Measurements from ENCODE around the gene SNRPA. TPM values are rescaled to one million over a fixed set of nuclear protein-coding genes. Genes with fewer than 3 reads are reported as not detected.
"Not testable (repeated sequence)": the region's sequence is repeated elsewhere in the genome, so short reads cannot be mapped to it uniquely, and the experiment has no call there.

Gene SNRPA
- total and polyA plus RNA-seq, 2 donors from 2014 or later, result 48.7 to 52.6 TPM

DNA sequence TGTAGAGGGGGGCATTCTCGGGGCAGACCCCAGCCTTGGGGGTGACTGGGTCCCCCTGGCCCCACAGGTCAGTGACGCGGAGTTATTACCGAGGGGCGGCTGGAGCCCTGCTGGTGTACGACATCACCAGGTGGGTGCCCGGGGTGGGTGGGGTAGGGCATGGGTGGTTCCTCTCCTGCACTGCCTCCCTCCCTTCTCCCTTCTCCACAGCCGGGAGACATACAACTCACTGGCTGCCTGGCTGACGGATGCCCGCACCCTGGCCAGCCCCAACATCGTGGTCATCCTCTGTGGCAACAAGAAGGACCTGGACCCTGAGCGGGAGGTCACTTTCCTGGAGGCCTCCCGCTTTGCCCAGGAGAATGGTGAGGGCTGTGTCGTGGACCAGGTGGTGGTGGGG is 32.7 kb downstream of the SNRPA start:
- intact Hi-C loops (cut with DNase I), result no loop called here
- DNase-seq, result no peak
- no peak for FAIRE-seq
- no peaks in the 10 kb centered on the region for H3K27me3 ChIP-seq (ENCODE audit: control insufficient read depth, insufficient read depth, low read length)
- H3K4me1 ChIP-seq (ENCODE audit: control insufficient read depth in 2 of 3, insufficient read depth in 2 of 3, low read depth in 1 of 3, low read length in 3 of 3), result peaks cover 0 to 5% (median 3%) of the 10 kb centered on the region in 3 donors
- H3K27ac ChIP-seq (ENCODE audit: low read depth in 2 of 2, low read length in 2 of 2), result no peak overlapping the region
- no peaks in the 10 kb centered on the region for H3K9me3 ChIP-seq (ENCODE audit: control insufficient read depth in 2 of 3, insufficient read depth in 1 of 3, low read length in 3 of 3)
- no peak overlapping the region for H3K9ac ChIP-seq (ENCODE audit: low read length in 3 of 3)
- no peak overlapping the region for H3K4me3 ChIP-seq (ENCODE audit: low read length in 3 of 3)
- peaks cover 0 to 3% (median 0%) of the 10 kb centered on the region in 3 donors for H3K36me3 ChIP-seq (ENCODE audit: control insufficient read depth in 2 of 3, insufficient read depth in 3 of 3, low read length in 3 of 3)
- TF ChIP-seq, protein P1, sequence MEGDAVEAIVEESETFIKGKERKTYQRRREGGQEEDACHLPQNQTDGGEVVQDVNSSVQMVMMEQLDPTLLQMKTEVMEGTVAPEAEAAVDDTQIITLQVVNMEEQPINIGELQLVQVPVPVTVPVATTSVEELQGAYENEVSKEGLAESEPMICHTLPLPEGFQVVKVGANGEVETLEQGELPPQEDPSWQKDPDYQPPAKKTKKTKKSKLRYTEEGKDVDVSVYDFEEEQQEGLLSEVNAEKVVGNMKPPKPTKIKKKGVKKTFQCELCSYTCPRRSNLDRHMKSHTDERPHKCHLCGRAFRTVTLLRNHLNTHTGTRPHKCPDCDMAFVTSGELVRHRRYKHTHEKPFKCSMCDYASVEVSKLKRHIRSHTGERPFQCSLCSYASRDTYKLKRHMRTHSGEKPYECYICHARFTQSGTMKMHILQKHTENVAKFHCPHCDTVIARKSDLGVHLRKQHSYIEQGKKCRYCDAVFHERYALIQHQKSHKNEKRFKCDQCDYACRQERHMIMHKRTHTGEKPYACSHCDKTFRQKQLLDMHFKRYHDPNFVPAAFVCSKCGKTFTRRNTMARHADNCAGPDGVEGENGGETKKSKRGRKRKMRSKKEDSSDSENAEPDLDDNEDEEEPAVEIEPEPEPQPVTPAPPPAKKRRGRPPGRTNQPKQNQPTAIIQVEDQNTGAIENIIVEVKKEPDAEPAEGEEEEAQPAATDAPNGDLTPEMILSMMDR (IDR thresholded peaks at IDR 0.05; ENCODE audit: borderline replicate concordance, extremely low read depth, insufficient read depth), result no peak

DNA sequence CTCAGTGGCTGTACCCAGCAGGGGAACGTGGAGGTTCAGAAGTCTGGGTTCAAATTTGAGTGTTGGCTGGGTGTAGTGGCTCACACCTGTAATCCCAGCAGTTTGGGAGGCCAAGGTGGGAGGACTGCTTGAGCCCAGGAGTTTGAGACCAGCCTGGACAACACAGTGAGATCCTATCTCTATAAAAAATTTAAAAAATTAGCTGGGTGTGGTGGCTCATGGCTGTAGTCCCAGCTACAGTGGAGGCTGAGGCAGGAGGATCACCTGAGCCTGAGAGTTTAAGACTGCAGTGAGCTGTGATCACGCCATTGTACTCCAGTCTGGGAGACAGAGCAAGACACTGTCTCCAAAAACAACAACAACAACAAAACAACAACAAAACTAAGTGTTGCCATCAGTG is 33.1 kb downstream of the SNRPA start:
- DNase-seq; intact Hi-C loops (cut with DNase I); FAIRE-seq; H3K9ac ChIP-seq (ENCODE audit: low read length in 3 of 3); H3K9me3 ChIP-seq (ENCODE audit: control insufficient read depth in 2 of 3, insufficient read depth in 1 of 3, low read length in 3 of 3); H3K27ac ChIP-seq (ENCODE audit: low read depth in 2 of 2, low read length in 2 of 2); H3K4me1 ChIP-seq (ENCODE audit: control insufficient read depth in 2 of 3, insufficient read depth in 2 of 3, low read depth in 1 of 3, low read length in 3 of 3); H3K36me3 ChIP-seq (ENCODE audit: control insufficient read depth in 2 of 3, insufficient read depth in 3 of 3, low read length in 3 of 3); H3K27me3 ChIP-seq (ENCODE audit: control insufficient read depth, insufficient read depth, low read length); H3K4me3 ChIP-seq (ENCODE audit: low read length in 3 of 3): not testable (repeated sequence)

DNA sequence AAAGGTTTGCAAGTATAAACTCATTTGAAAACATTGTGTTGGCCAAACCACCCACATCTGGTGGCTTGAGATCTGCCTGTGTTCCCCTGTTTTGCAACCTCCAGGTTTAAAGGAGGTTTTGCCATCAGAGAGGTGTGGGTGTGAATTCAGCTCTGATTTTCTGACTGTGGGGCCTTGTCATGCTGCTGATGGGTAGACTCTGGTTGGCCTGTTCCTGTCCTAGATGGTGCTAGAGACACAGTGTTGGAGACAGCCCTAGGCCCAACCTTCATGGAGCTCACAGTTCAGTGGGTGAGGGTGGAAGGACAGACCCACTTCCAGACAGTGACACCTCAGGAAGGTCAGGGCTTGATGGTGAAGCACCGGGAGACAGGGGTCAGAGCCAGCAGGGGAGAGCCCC is 34.5 kb downstream of the SNRPA start:
- TF ChIP-seq, protein P1 (IDR thresholded peaks at IDR 0.05; ENCODE audit: borderline replicate concordance, extremely low read depth, insufficient read depth), result no peak
- H3K9me3 ChIP-seq (ENCODE audit: control insufficient read depth in 2 of 3, insufficient read depth in 1 of 3, low read length in 3 of 3), result no peaks in the 10 kb centered on the region
- intact Hi-C loops (cut with DNase I), result no loop called here
- FAIRE-seq (no peak), DNase-seq (no peak)
- H3K4me1 ChIP-seq (ENCODE audit: control insufficient read depth in 2 of 3, insufficient read depth in 2 of 3, low read depth in 1 of 3, low read length in 3 of 3), result no peaks in the 10 kb centered on the region
- H3K27me3 ChIP-seq (ENCODE audit: control insufficient read depth, insufficient read depth, low read length), result no peaks in the 10 kb centered on the region
- H3K27ac ChIP-seq (ENCODE audit: low read depth in 2 of 2, low read length in 2 of 2), result no peak overlapping the region
- H3K9ac ChIP-seq (ENCODE audit: low read length in 3 of 3), result no peak overlapping the region
- H3K36me3 ChIP-seq (ENCODE audit: control insufficient read depth in 2 of 3, insufficient read depth in 3 of 3, low read length in 3 of 3), result peaks cover 0 to 3% (median 0%) of the 10 kb centered on the region in 3 donors
- no peak overlapping the region for H3K4me3 ChIP-seq (ENCODE audit: low read length in 3 of 3)

DNA sequence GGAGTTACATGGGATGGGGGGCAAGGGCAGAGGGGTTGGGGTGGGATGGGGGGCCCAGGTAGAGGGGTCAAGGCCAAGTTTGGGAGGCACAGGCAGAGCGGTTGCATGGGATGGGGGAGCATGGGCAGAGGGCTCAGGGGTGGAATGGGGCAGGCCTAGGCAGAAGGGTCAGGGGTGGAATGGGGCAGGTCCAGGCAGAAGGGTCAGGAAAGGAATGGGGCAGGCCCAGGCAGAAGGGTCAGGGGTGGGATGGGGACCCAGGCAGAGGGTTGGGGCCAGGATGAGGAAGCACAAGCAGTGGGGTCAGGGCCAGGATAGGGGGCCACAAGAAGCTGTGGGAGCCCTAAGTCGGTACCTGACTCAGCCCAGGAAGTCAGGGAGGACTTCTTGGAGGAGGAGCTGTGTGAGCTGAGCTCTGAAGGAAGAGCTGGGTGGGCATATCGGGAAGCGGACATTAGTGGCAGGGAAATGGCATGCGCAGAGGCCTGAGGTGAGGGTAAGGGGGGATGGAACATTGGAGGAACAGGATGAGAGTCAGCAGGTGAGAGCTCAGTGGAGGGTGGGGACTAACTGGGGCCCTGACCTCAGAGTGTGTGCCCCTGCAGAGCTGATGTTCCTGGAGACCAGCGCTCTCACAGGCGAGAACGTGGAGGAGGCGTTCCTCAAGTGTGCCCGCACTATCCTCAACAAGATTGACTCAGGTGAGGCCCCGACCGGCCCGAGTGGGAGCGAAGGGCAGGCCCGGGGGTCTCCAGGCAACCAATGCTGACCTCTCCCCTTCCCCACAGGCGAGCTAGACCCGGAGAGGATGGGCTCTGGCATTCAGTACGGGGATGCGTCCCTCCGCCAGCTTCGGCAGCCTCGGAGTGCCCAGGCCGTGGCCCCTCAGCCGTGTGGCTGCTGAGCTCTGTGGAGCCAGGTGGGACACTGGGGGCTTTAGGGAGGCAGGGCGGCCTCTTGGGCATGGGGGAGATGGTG is 35.3 kb downstream of the SNRPA start:
- no peaks in the 10 kb centered on the region for H3K27me3 ChIP-seq (ENCODE audit: control insufficient read depth, insufficient read depth, low read length)
- no peaks in the 10 kb centered on the region for H3K4me1 ChIP-seq (ENCODE audit: control insufficient read depth in 2 of 3, insufficient read depth in 2 of 3, low read depth in 1 of 3, low read length in 3 of 3)
- no peak for DNase-seq
- H3K4me3 ChIP-seq (ENCODE audit: low read length in 3 of 3), result no peak overlapping the region
- intact Hi-C loops (cut with DNase I), result no loop called here
- no peaks in the 10 kb centered on the region for H3K9me3 ChIP-seq (ENCODE audit: control insufficient read depth in 2 of 3, insufficient read depth in 1 of 3, low read length in 3 of 3)
- TF ChIP-seq, protein P1 (IDR thresholded peaks at IDR 0.05; ENCODE audit: borderline replicate concordance, extremely low read depth, insufficient read depth), result no peak
- FAIRE-seq, result no peak
- H3K36me3 ChIP-seq (ENCODE audit: control insufficient read depth in 2 of 3, insufficient read depth in 3 of 3, low read length in 3 of 3), result peaks cover 0 to 3% (median 0%) of the 10 kb centered on the region in 3 donors
- no peak overlapping the region for H3K27ac ChIP-seq (ENCODE audit: low read depth in 2 of 2, low read length in 2 of 2)
- H3K9ac ChIP-seq (ENCODE audit: low read length in 3 of 3), result no peak overlapping the region

Data from kidney (tissue), 14 donors.